Esophagus squamous epithelium (tissue), 5 donors: ENCODE measurements around the gene BAZ2B. TPM values are rescaled to one million over a fixed set of nuclear protein-coding genes. Genes with fewer than 3 reads are reported as not detected.
"Not testable (repeated sequence)": the region's sequence is repeated elsewhere in the genome, so short reads cannot be mapped to it uniquely, and the experiment has no call there.

Source experiments
- DNase-seq: peaks from one replicate; lab custom pipeline; 2025; lab: John Stamatoyannopoulos, UW
- H3K27ac ChIP-seq, 4 donors: fragments of 200-600 bp; sonication (generic); one replicate each; pipeline ENCODE4 v1.5.1; 2016 to 2019; ENCODE audit warnings: mild to moderate bottlenecking in 1 of 4
- H3K27me3 ChIP-seq, 4 donors: fragments of 200-600 bp; sonication (generic); 1 replicate in 3 of 4; 2 replicates in 1 of 4; pipeline versions ENCODE4 v1.5.1 to v1.6.0; 2017 to 2021; ENCODE audit warnings: antibody characterized with exemption in 1 of 4
- H3K36me3 ChIP-seq, 3 donors: fragments of 200-600 bp; sonication (generic); one replicate each; pipeline ENCODE4 v1.5.1; 2016 to 2019
- H3K4me1 ChIP-seq, 3 donors: fragments of 200-600 bp; sonication (generic); one replicate each; pipeline ENCODE4 v1.5.1; 2017 to 2019
- H3K4me3 ChIP-seq, 4 donors: fragments of 200-600 bp; sonication (generic); 1 replicate in 3 of 4; 2 replicates in 1 of 4; pipeline ENCODE4 v1.5.1; 2016 to 2019; ENCODE audit warnings: mild to moderate bottlenecking in 2 of 4, moderate library complexity in 1 of 4
- H3K9me3 ChIP-seq, 3 donors: fragments of 200-600 bp; sonication (generic); one replicate each; pipeline ENCODE4 v1.5.1; 2016 to 2019
- POLR2A ChIP-seq, 4 donors: fragments of 450-650 bp; IDR thresholded peaks; one replicate each; pipeline ENCODE4 v1.6.1; 2017; ENCODE audit warnings: antibody characterized with exemption in 4 of 4, mild to moderate bottlenecking in 4 of 4, moderate library complexity in 3 of 4
- WGBS, 2 donors: methylation state at CpG; one replicate each; pipeline ENCODE4 v1.1.5; 2018; 5-methylcytosine and 5-hydroxymethylcytosine counted together
- intact Hi-C: fragments of 100-400 bp; cut with DNase I; formaldehyde crosslinking; loops from one replicate; pipeline ENCODE4 v1.15.0; 2022
- total RNA-seq, 4 donors: library from RNA; depleted of rRNA; stranded (reverse); fragments of >200 nt; gene quantifications; one replicate each; pipeline ENCODE4 v1.1.0, GENCODE V29; 2016
- TF ChIP-seq, protein P1 (sequence below), 6 experiments: fragments of 450-650 bp in 4 of 6; fragments of 200-600 bp in 2 of 6; sonication (generic) in 2 of 6; IDR thresholded peaks; one replicate each; pipeline ENCODE4 v1.5.1; 2016 to 2019; ENCODE audit warnings: antibody characterized with exemption in 6 of 6, mild to moderate bottlenecking in 4 of 6, moderate library complexity in 4 of 6
- donor health status: DM: yes; HTN: yes; CAD: no.

The BAZ2B gene
- total RNA-seq, 4 donors from 2014 or later = 41.6 to 94.6 (median 54.1) TPM

DNA sequence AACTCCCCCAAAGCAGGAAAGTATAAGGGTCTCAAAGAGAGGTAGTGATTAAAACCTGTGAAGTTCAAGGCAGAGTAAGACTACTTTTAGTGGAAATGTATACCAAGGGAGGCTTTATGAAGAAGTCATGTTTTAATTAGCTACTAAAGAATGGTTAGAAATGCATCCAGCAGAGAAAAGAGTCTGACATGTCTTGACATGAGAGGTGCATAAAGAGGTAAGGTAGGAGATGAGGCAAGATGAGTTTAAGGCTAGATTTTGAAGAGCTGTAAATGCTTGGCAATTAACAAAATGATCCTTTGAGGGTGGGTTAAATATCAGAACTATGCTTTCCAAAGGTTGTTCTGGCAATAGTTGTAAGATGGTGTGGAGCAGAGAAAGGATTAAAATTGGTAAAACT lies 241.1 kb downstream of the BAZ2B start:
- H3K4me3 ChIP-seq = no peak overlapping the region
- H3K36me3 ChIP-seq = peaks cover 7 to 79% (median 23%) of the 10 kb centered on the region in 3 donors
- no peaks in the 10 kb centered on the region for H3K4me1 ChIP-seq
- no peaks in the 10 kb centered on the region for H3K9me3 ChIP-seq
- no peaks in the 10 kb centered on the region for H3K27me3 ChIP-seq
- TF ChIP-seq, protein P1, sequence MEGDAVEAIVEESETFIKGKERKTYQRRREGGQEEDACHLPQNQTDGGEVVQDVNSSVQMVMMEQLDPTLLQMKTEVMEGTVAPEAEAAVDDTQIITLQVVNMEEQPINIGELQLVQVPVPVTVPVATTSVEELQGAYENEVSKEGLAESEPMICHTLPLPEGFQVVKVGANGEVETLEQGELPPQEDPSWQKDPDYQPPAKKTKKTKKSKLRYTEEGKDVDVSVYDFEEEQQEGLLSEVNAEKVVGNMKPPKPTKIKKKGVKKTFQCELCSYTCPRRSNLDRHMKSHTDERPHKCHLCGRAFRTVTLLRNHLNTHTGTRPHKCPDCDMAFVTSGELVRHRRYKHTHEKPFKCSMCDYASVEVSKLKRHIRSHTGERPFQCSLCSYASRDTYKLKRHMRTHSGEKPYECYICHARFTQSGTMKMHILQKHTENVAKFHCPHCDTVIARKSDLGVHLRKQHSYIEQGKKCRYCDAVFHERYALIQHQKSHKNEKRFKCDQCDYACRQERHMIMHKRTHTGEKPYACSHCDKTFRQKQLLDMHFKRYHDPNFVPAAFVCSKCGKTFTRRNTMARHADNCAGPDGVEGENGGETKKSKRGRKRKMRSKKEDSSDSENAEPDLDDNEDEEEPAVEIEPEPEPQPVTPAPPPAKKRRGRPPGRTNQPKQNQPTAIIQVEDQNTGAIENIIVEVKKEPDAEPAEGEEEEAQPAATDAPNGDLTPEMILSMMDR (IDR thresholded peaks at IDR 0.05) = no peak
- no peak for TF ChIP-seq POLR2A (IDR thresholded peaks at IDR 0.05)
- no peak for DNase-seq
- H3K27ac ChIP-seq = no peak overlapping the region
- intact Hi-C loops = no loop called here

DNA sequence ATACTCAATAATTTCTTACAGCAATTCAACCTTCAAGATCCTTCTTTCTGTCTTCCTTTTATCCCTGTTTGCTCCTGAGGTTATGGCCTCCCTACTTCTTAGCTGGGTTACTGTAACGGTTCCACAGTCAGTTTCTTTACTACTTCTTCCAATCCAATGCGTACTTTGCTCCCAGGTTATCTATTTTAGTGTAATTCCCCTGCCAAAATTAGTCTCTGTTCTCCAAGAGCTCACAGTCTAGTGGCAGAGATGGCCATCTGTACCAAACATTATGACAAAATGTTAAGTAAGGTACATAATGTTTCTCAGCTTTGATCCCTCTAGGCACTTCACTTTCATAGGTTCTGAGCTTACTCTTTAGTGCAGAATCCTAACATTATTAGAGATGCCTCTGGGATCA lies 244.8 kb downstream of the BAZ2B start:
- Histone ChIP-seq H3K4me1 (no peaks in the 10 kb centered on the region), H3K9me3 (no peaks in the 10 kb centered on the region), H3K27ac (no peak overlapping the region), H3K27me3 (no peaks in the 10 kb centered on the region), H3K4me3 (no peak overlapping the region), H3K36me3 (peaks cover 7 to 88% (median 23%) of the 10 kb centered on the region in 3 donors)
- TF ChIP-seq, protein P1 (IDR thresholded peaks at IDR 0.05) = no peak
- no peak for TF ChIP-seq POLR2A (IDR thresholded peaks at IDR 0.05)
- WGBS, 2 donors = 67 to 74% methylated on average over 2 of the region's 2 CpGs
- intact Hi-C loops = no loop called here
- no peak for DNase-seq

DNA sequence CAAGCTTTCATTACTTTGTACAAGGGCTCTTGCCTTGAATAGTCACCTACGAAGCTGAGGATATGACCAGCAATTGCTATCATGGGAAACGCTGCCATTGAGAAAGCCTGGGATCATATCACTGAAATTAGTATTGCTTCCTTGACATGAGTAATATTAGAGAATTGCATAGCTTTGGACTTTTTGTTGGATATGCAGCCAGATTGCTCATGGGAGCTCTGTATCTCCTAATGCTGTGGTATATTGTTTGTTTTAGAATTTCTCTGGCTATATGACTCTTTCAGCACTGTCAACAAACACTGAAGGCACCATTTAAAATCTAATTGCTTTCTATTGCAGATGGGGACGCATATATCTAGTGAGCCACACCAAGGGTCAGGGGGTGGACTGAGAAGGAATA lies 249.8 kb downstream of the BAZ2B start:
- Histone ChIP-seq H3K4me3 (no peak overlapping the region), H3K9me3 (no peaks in the 10 kb centered on the region), H3K4me1 (no peaks in the 10 kb centered on the region), H3K36me3 (peaks cover 7 to 96% (median 9%) of the 10 kb centered on the region in 3 donors), H3K27me3 (no peaks in the 10 kb centered on the region), H3K27ac (no peak overlapping the region)
- TF ChIP-seq POLR2A (IDR thresholded peaks at IDR 0.05) = no peak
- TF ChIP-seq, protein P1 (IDR thresholded peaks at IDR 0.05) = no peak
- intact Hi-C loops = no loop called here
- WGBS, 2 donors = 97 to 100% methylated on average over 3 of the region's 3 CpGs
- DNase-seq = no peak

DNA sequence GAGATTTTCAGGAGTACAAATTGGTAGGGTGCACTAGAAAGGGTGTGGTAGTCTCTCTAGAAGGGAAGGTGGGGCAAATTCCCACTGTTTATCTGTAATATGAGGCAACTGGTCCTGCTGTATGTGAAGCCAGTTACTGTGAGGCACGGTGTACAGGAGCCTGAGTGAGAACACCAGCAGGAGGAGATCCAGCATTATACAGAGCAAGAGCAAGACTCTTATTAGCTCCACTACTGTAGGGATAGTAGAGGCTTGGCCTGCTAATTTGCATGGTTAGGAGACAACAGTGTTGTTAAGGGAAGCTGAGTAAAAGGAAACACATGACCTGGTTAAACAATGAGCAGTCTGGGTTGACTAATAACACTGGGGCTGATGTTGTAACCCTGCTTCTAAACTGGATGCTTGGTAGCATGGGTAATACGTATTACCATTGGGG lies 253.5 kb downstream of the BAZ2B start:
- H3K36me3 ChIP-seq = peaks cover 0 to 93% (median 0%) of the 10 kb centered on the region in 3 donors
- TF ChIP-seq POLR2A (IDR thresholded peaks at IDR 0.05) = no peak
- TF ChIP-seq, protein P1 (IDR thresholded peaks at IDR 0.05) = no peak
- intact Hi-C loops = no loop called here
- no peaks in the 10 kb centered on the region for H3K4me1 ChIP-seq
- H3K9me3 ChIP-seq = peaks cover 0 to 5% (median 0%) of the 10 kb centered on the region in 3 donors
- WGBS, 2 donors = 67 to 79% methylated on average over 1 to 2 of the region's 2 CpGs
- H3K27me3 ChIP-seq = no peaks in the 10 kb centered on the region
- H3K4me3 ChIP-seq = no peak overlapping the region
- H3K27ac ChIP-seq = no peak overlapping the region
- no peak for DNase-seq

DNA sequence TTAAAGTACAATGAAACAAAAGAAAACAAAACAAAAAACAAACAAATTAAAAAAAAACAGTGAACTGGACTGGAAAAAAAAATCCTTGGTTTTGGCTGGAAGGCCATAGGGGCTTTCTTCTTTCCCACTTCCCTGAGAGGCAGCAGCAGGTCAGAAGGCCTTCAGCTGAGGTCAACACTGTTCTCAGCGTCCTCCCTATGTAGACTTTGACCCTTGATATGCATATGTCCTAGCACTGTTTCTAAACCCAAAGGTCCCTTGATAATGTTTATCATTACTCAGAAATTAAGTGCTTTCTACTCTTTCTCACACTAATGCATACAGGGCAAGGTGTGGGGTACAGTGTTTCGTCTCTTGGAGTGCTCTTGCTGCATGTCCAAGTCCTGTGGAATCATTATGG lies 254.3 kb downstream of the BAZ2B start:
- WGBS, 2 donors = 97% methylated on average over 2 of the region's 2 CpGs
- H3K9me3 ChIP-seq = peaks cover 0 to 5% (median 0%) of the 10 kb centered on the region in 3 donors
- TF ChIP-seq, protein P1 (IDR thresholded peaks at IDR 0.05) = no peak
- TF ChIP-seq POLR2A (IDR thresholded peaks at IDR 0.05) = no peak

DNA sequence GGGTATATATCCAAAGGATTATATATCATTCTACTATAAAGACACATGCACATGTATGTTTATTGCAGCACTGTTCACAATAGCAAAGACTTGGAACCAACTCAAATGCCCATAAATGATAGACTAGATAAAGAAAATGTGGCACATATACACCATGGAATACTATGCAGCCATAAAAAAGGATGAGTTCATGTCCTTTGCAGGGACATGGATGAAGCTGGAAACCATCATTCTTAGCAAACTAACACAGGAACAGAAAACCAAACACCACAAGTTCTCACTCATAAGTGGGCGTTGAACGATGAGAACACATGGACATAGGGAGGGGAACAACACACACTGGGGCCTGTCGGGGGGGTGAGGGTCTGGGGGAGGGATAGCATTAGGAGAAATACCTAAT lies 254.7 kb downstream of the BAZ2B start:
- H3K4me3 ChIP-seq, H3K27me3 ChIP-seq, H3K9me3 ChIP-seq, DNase-seq, H3K27ac ChIP-seq, H3K4me1 ChIP-seq, intact Hi-C loops: not testable (repeated sequence)
- H3K36me3 ChIP-seq = peaks cover 0 to 91% (median 0%) of the 10 kb centered on the region in 3 donors
- 68 to 100% methylated on average over 3 of the region's 3 CpGs for WGBS, 2 donors

More for the DNA sequence above, 254.3 kb downstream of the BAZ2B start:
- Histone ChIP-seq H3K4me3 (no peak overlapping the region), H3K4me1 (no peaks in the 10 kb centered on the region), H3K36me3 (peaks cover 0 to 91% (median 0%) of the 10 kb centered on the region in 3 donors), H3K27ac (no peak overlapping the region), H3K27me3 (no peaks in the 10 kb centered on the region)
- intact Hi-C loops = no loop called here
- no peak for DNase-seq
